Umbilical cord (tissue), 2 donors: Measurements from ENCODE around the gene ZSCAN18. TPM values are rescaled to one million over a fixed set of nuclear protein-coding genes. Genes with fewer than 3 reads are reported as not detected.
A peak's percentile ranks its signal among the peaks of the same experiment; 100 is the strongest.

Source experiments
- DNase-seq: peaks from one replicate; pipeline ENCODE4 v3.0.0-alpha.2; 2015; ENCODE audit warnings: low spot score
- total RNA-seq: library from RNA; depleted of rRNA; stranded (reverse); fragments of >200 nt; gene quantifications from one replicate; pipeline ENCODE4 v1.2.3, GENCODE V29; 2014; ENCODE audit warnings: low replicate concordance; ENCODE audit not compliant: insufficient read depth

Gene ZSCAN18
- total RNA-seq, 1 donor from 2014 or later, result 46.2 TPM

DNA sequence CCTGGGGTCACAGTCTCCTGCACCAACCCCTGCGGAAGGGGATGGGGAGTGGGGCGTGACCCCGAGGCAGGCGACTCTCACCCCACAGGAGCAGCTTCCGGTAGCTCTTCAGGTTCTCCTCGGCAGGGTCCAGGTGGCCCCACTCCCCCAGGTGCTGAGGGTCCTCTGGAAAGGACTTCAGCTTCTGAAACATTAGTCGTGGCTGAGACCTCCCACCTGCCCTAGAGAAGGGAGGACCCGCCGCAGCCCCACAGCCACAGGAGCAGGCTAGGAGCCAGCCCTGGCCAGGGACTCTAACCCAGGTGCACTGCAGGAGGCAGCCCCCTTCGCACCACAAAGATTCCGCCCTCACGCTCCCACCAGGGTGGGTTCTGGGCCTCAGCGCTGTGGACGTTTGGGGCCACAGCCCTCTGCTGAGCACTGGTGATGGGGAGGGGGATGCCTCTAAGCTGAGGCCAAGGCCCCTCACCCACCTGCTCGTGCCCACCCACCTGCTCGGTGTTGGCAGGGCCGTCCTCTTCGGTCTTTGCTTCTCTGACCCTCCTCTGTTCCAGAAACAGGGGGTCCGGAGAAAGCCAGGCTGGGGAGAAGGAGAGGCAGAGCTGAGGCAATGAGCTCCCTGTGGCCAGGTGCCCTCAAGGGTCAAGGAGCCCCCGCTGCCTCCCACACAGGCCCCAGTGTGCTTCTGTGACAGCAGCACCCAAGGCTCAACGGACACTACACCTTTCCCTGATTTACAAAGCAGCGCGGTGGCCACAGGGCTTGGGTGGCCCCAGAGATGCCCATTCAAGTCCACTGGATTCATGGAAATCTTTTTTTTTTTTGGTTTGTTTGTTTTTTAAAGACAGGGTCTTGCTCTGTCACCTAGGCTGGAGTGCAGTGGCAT lies 11.0 kb downstream of the ZSCAN18 start:
- DNase-seq, result no peak

- no peak for DNase-seq
These were observed 12.6 kb downstream of the ZSCAN18 start for GRCh38 chr19:58085348-58085875.

GRCh38 chr19:58084596-58085347 lies 13.3 kb downstream of the ZSCAN18 start:
- no peak for DNase-seq

- no peak for DNase-seq
These were observed 15.0 kb downstream of the ZSCAN18 start for GRCh38 chr19:58083021-58083420.

DNA sequence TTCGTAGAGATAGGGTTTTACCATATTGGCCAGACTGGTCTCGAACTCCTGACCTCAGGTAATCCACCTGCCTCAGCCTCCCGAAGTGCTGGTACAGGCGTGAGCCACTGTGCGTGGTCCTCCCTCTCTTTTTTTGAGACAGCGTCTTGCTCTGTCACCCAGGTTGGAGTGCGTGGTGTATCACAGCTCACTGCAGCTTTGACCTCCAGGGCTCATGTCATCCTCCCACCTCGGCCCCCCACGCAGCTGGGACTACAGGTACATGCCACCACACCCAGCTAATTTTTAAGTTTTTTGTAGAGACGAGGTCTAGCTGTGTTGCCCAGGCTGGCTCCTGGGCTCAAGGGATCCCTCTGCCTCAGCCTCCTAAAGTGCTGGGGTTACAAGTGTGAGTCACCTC lies 18.2 kb downstream of the ZSCAN18 start:
- no peak for DNase-seq

DNA sequence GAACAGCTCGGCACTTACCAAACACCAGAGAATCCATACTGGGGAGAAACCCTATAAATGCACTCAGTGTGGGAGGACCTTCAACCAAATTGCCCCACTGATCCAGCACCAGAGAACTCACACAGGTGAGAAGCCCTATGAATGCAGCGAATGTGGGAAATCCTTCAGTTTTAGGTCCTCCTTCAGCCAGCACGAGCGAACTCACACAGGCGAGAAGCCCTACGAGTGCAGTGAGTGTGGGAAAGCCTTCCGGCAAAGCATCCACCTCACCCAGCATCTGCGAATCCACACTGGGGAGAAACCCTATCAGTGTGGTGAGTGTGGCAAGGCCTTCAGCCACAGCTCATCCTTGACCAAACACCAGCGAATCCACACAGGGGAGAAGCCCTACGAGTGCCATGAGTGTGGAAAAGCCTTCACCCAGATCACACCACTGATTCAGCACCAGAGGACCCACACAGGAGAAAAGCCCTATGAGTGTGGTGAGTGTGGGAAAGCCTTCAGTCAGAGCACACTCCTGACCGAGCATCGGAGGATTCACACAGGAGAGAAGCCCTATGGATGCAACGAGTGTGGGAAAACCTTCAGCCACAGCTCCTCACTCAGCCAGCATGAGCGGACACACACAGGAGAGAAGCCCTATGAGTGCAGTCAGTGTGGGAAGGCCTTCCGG lies 30.7 kb downstream of the ZSCAN18 start:
- no peak for DNase-seq

GRCh38 chr19:58063712-58064111 lies 34.3 kb downstream of the ZSCAN18 start:
- no peak for DNase-seq

GRCh38 chr19:58060231-58060630 lies 37.8 kb downstream of the ZSCAN18 start:
- no peak for DNase-seq

DNA sequence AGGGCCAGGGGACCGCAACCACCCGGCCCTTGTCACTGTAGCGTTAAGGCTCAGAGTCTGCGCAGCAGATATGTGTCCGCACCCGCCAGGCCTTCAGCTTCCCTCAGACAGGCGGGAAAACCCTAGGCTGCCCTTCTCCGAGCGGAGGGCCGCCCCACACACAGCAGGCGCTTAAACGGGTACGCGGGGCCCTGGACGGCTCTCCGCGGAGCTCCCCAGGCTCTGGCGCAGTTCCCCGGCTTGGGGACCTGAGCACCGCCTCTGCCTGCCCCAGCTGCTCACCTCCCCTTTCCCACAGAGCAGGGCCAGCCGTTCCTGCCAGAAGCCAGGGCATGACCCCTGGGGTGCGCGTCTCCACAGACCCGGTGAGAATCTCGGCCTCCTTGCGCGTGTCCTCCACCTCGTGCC lies 38.4 kb downstream of the ZSCAN18 start:
- DNase-seq, result no peak

GRCh38 chr19:58059003-58059670 lies 38.9 kb downstream of the ZSCAN18 start, which contains the start of gene ZNF135:
ZNF135 (plus strand) TSS chr19:58059282; CDS start chr19:58060003, 721 bp downstream.
- peak; percentile 96 for DNase-seq

DNA sequence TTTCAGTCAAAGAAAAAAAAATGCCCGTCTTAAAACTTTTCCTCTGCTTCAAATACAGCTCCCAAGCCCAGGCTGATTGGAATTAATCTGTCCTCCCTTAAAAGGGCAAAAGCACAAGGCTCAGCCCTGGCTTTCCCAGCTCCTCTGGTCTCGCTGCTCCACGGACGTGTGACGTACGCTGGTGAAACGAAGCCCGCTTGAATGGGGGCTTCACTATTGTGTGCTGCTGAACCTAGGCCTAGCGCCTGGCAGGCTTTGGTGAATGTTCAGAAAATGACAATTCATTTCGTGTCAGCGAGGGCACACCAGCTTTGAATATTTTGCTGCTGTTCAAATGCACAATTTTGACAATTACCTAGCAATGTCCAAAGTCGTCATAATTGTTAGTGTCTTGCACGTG lies 39.6 kb downstream of the ZSCAN18 start:
- DNase-seq, result peak; percentile 53

- DNase-seq, result no peak
These were observed 41.2 kb downstream of the ZSCAN18 start for GRCh38 chr19:58056861-58057260.

DNA sequence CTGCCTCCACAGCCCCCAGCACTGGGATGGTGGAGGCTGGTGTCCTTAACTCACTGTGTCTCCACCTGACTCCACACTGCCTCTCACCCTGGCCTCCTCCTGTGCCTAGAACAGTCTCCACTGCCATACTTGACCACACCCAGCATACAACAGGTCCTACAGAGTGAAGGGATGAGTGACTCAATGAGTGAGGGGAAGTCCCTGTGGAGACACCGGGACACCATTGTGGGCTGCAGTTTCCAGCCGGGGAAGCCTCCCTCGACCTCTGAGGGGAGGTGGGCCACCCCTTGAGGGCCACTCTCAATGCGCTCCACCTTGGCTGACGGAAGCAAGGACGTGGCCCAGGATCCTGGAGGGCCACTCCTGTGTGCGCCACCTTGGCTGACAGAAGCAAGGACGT lies 41.8 kb downstream of the ZSCAN18 start:
- DNase-seq, result no peak

DNA sequence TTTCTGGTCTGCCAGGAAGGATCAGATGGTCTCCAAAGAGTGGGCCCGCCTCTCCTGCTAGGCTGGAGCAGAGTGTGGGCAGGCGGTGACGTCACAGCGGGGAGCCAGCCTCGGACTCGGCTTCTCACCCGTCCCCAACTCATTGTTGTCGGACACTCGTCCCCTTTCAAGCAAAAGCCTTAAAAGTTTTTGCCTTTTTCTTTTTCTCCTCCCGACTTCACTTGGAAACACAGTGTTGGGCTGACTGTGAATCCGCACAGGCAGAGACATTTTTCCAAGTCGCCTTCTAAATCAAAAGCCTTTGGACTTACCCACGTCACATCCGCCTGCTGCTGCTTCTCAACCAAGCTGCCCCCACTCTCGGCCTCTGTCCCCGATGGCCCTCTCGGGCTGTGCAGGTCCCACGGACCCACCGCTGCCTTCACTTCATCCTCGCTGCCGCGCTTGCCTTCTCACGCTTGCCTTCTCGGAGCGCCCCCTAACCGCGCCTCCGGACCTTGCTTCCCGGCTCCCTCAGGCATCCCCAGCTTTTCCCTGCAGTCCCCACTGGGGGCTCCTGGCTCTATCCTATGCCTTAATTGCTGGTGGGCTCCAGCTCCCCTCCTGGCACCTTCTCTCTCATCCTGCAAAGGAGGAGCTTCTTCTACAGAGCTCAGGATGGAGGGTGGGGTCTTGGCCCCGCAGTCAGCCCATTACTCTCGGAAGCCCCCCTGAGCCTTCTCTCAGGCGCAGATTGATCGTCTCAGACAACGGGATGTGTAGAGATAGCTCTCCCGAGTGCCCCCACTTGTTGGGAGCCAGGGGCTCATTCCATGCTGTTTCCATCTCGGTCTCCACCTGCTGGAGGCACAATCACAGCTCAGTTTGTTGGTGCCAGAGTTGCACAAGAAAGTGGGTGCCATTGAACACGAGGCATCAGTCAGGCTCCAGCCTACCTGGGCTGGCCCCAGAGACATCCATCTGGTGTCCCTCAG lies 42.8 kb downstream of the ZSCAN18 start:
- DNase-seq, result peak; percentile 73

- DNase-seq, result no peak
These were observed 44.4 kb downstream of the ZSCAN18 start for GRCh38 chr19:58053480-58054156.

GRCh38 chr19:58052256-58052655 lies 45.8 kb downstream of the ZSCAN18 start:
- no peak for DNase-seq

GRCh38 chr19:58047672-58048071 lies 50.4 kb downstream of the ZSCAN18 start:
- no peak for DNase-seq

GRCh38 chr19:58046856-58047255 lies 51.2 kb downstream of the ZSCAN18 start:
- no peak for DNase-seq

- DNase-seq, result no peak
These were observed 52.5 kb downstream of the ZSCAN18 start for GRCh38 chr19:58045411-58046050.
